ENCODE results near the gene MAMLD1. TPM values are rescaled to one million over a fixed set of nuclear protein-coding genes. Genes with fewer than 3 reads are reported as not detected.

MAMLD1 gene
- total RNA-seq, 1 experiment from 2014 or later: 0.48 TPM

DNA sequence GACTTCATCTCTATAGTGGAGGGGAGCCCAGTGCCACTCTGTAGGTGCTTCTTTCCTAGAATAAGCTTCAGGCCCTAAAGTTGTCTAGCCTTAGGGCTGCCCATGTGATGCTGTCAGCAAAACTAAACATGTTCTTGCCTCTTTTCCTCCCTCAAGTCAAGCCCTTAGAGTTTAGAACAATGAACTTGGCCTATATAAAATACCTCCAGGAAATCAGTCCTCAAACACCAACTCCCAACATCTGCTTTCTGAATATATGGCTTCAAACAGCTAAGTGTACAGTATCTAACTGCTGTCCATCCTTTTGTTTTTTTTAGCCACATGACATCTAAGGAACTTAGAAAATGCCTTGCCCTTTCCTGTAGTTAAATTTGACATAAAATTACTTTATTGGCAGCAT, 91.0 kb downstream of the MAMLD1 start:
- Histone ChIP-seq H2BK120ac (ENCODE audit: low read depth, low read length, poor library complexity, severe bottlenecking) (no peak overlapping the region), H3K18ac (ENCODE audit: insufficient read length, low read depth, low read length) (no peak overlapping the region), H3K79me2 (ENCODE audit: insufficient read depth, low read length) (no peaks in the 10 kb centered on the region), H2AK5ac (ENCODE audit: insufficient read length, low read length) (no peak overlapping the region), H4K20me1 (ENCODE audit: control insufficient read depth, insufficient read depth, insufficient read length) (no peaks in the 10 kb centered on the region), H3K9me3 (ENCODE audit: control insufficient read depth, low read depth, low read length) (peaks cover 5% of the 10 kb centered on the region), H4K8ac (replicated peaks; ENCODE audit: insufficient read length, low read depth, low read length) (no peak overlapping the region), H3K9ac (ENCODE audit: extremely low read depth, insufficient read length, low read length) (no peak overlapping the region), H3K56ac (ENCODE audit: insufficient read length, low read depth, low read length) (no peak overlapping the region), H3K79me1 (ENCODE audit: insufficient read depth, low read depth, low read length, poor library complexity, severe bottlenecking) (no peaks in the 10 kb centered on the region), H2BK15ac (ENCODE audit: low read depth, low read length) (no peak overlapping the region), H2BK20ac (ENCODE audit: low read depth, low read length, poor library complexity, severe bottlenecking) (no peak overlapping the region), H4K5ac (ENCODE audit: insufficient read length, low read depth, low read length) (no peak overlapping the region), H3K4ac (ENCODE audit: low read depth, low read length) (no peak overlapping the region), H2BK12ac (ENCODE audit: insufficient read length, low read depth, low read length) (no peak overlapping the region), H2BK5ac (ENCODE audit: insufficient read length, low read length) (no peak overlapping the region), H3K27me3 (ENCODE audit: insufficient read depth, low read length) (no peaks in the 10 kb centered on the region), H3K23me2 (ENCODE audit: insufficient read length, low read depth, low read length, poor library complexity, severe bottlenecking) (no peaks in the 10 kb centered on the region), H3K4me1 (ENCODE audit: insufficient read depth, low read length) (no peaks in the 10 kb centered on the region), H3K23ac (ENCODE audit: insufficient read length, low read depth, low read length) (no peak overlapping the region), H4K91ac (ENCODE audit: insufficient read length, low read depth, low read length) (no peak overlapping the region), H3K14ac (ENCODE audit: insufficient read depth, low read length) (no peak overlapping the region), H2AFZ (ENCODE audit: low read length) (no peak overlapping the region), H3T11ph (ENCODE audit: low read length) (no peak overlapping the region), H3K27ac (ENCODE audit: insufficient read length, low read depth, low read length) (no peak overlapping the region), H3K4me2 (ENCODE audit: insufficient read depth, insufficient read length, low read length) (no peak overlapping the region)
- Mint-ChIP-seq H3K27ac (no peak overlapping the region), H3K4me3 (no peak overlapping the region), H3K27me3 (ENCODE audit: low read depth) (no peaks in the 10 kb centered on the region; the same call in 1 of the 2 replicates), H3K36me3 (ENCODE audit: insufficient read depth in 1 of 3, low read depth in 3 of 3) (no peaks in the 10 kb centered on the region; a peak in 3 of 7 replicates), H3K9me3 (peaks cover 61 to 73% of the 10 kb centered on the region in 2 experiments), H3K4me1 (0 out of 4 replicates have a peak, but pooled peaks cover 0 to 3% of the 10 kb centered on the region in 2 experiments)
- TF ChIP-seq, protein P1, sequence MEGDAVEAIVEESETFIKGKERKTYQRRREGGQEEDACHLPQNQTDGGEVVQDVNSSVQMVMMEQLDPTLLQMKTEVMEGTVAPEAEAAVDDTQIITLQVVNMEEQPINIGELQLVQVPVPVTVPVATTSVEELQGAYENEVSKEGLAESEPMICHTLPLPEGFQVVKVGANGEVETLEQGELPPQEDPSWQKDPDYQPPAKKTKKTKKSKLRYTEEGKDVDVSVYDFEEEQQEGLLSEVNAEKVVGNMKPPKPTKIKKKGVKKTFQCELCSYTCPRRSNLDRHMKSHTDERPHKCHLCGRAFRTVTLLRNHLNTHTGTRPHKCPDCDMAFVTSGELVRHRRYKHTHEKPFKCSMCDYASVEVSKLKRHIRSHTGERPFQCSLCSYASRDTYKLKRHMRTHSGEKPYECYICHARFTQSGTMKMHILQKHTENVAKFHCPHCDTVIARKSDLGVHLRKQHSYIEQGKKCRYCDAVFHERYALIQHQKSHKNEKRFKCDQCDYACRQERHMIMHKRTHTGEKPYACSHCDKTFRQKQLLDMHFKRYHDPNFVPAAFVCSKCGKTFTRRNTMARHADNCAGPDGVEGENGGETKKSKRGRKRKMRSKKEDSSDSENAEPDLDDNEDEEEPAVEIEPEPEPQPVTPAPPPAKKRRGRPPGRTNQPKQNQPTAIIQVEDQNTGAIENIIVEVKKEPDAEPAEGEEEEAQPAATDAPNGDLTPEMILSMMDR (conservative IDR thresholded peaks at IDR 0.05): no peak
- no peak for DNase-seq
